Measurements from ENCODE around the gene RIOX2. TPM values are rescaled to one million over a fixed set of nuclear protein-coding genes. Genes with fewer than 3 reads are reported as not detected.
A peak's percentile ranks its signal among the peaks of the same experiment; 100 is the strongest.

RIOX2 gene
- total and polyA plus RNA-seq, 2 of the 8 experiments (the other 6 are each of a cell fraction or from before 2014, with no cell fraction given), result 3.8 to 16.4 TPM

DNA sequence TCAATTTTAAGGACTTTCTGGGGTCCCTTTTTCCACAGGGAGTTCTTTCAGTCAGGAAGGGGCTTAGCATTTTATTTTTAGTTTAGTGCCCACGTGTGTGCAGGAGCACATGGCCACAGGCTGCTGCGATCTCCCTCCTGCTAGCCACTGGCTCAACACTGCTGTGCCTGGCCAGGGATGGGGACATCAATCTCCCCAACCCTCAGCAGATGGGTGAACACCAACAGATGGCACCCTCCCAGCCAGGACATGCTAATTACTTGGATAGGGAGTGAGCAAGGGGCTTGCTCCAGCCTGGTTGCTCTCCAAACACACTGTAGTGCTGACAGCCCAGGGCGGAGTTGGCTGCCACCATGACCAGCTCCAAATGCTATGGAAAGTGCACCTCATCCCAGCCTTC lies 7.4 kb upstream of the RIOX2 start:
- DNase-seq (ENCODE audit: low read depth in 1 of 2, low spot score in 2 of 2) (no peak), FAIRE-seq (no peak)
- no peak overlapping the region for H2BK12ac ChIP-seq (ENCODE audit: low read depth, low read length)
- H2BK120ac ChIP-seq (replicated peaks; ENCODE audit: low read depth, low read length), result no peak overlapping the region
- H3K23ac ChIP-seq (ENCODE audit: insufficient read length), result no peak overlapping the region
- H2BK5ac ChIP-seq (ENCODE audit: low read depth, low read length), result no peak overlapping the region
- no peak overlapping the region for H3K27ac ChIP-seq (ENCODE audit: low read depth, low read length)
- H2AK5ac ChIP-seq (ENCODE audit: low read depth, low read length), result no peak overlapping the region
- no peak overlapping the region for H3K14ac ChIP-seq (ENCODE audit: insufficient read length)
- H2BK15ac ChIP-seq (ENCODE audit: low read length), result no peak overlapping the region
- H4K20me1 ChIP-seq (replicated peaks in 1 of 2; ENCODE audit: control insufficient read depth in 1 of 2, insufficient read depth in 2 of 2, low read length in 2 of 2), result no peaks in the 10 kb centered on the region
- H3K56ac ChIP-seq (replicated peaks; ENCODE audit: insufficient read length, low read depth, low read length), result no peak overlapping the region
- no peaks in the 10 kb centered on the region; the same call in 1 of the 2 replicates for H3K23me2 ChIP-seq (ENCODE audit: low read depth, low read length)
- no peak overlapping the region for H3K4me2 ChIP-seq (ENCODE audit: insufficient read depth in 1 of 2, low read depth in 2 of 2, low read length in 2 of 2)
- 94% methylated on average over 3 of the region's 3 CpGs; no CpG with 5 or more reads in 1 of the 2 experiments for WGBS, 2 experiments (ENCODE audit: extremely low coverage in 1 of 2, insufficient coverage in 1 of 2, insufficient read length in 1 of 2, insufficient replicate concordance in 2 of 2, low coverage in 1 of 2, low lambda C conversion rate in 2 of 2, missing lambda C conversion rate in 1 of 2)
- H4K5ac ChIP-seq (ENCODE audit: insufficient read length, low read depth, low read length), result no peak overlapping the region
- H2BK20ac ChIP-seq (ENCODE audit: low read length), result no peak overlapping the region
- no peak overlapping the region for H4K8ac ChIP-seq (ENCODE audit: extremely low read depth, insufficient read depth, low read length)
- no peak overlapping the region for H3K9ac ChIP-seq (replicated peaks in 1 of 4; ENCODE audit: extremely low read depth in 1 of 4, low read depth in 3 of 4, low read length in 3 of 4)
- no peak for TF ChIP-seq NRF1 (IDR thresholded peaks at IDR 0.05; ENCODE audit: low read depth, low read length)
- TF ChIP-seq, protein P1, sequence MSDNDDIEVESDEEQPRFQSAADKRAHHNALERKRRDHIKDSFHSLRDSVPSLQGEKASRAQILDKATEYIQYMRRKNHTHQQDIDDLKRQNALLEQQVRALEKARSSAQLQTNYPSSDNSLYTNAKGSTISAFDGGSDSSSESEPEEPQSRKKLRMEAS (IDR thresholded peaks at IDR 0.05), result peak; percentile 56
- TF ChIP-seq, protein P2, sequence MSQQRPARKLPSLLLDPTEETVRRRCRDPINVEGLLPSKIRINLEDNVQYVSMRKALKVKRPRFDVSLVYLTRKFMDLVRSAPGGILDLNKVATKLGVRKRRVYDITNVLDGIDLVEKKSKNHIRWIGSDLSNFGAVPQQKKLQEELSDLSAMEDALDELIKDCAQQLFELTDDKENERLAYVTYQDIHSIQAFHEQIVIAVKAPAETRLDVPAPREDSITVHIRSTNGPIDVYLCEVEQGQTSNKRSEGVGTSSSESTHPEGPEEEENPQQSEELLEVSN (IDR thresholded peaks at IDR 0.05), result peak; percentile 80
- TF ChIP-seq, protein P3, sequence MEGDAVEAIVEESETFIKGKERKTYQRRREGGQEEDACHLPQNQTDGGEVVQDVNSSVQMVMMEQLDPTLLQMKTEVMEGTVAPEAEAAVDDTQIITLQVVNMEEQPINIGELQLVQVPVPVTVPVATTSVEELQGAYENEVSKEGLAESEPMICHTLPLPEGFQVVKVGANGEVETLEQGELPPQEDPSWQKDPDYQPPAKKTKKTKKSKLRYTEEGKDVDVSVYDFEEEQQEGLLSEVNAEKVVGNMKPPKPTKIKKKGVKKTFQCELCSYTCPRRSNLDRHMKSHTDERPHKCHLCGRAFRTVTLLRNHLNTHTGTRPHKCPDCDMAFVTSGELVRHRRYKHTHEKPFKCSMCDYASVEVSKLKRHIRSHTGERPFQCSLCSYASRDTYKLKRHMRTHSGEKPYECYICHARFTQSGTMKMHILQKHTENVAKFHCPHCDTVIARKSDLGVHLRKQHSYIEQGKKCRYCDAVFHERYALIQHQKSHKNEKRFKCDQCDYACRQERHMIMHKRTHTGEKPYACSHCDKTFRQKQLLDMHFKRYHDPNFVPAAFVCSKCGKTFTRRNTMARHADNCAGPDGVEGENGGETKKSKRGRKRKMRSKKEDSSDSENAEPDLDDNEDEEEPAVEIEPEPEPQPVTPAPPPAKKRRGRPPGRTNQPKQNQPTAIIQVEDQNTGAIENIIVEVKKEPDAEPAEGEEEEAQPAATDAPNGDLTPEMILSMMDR (IDR thresholded peaks at IDR 0.05; ENCODE audit: control extremely low read depth in 1 of 3, insufficient read depth in 1 of 3, low read depth in 1 of 3, low read length in 3 of 3), result peak; percentile 24 to 28 (median 27); a peak in 3 of 4 replicates
- TF ChIP-seq RAD21 (IDR thresholded peaks at IDR 0.05 in 1 of 2, conservative IDR thresholded peaks at IDR 0.05 in 1 of 2; ENCODE audit: low read depth in 2 of 2, low read length in 2 of 2), result peak in 1 of 2 experiments; percentile 9; a peak in 1 of 4 replicates
- ChIA-PET POLR2A (ENCODE audit: partially characterized antibody) (no interaction called here), CTCF (ENCODE audit: partially characterized antibody) (interaction anchor here (1.1 to 1.5 kb wide), 4 partner anchors 11 to 185 kb away, joined by 3 to 5 read pairs (median 4); no protein-coding TSS in a partner anchor)
- no peaks in the 10 kb centered on the region for H3K27me3 ChIP-seq (replicated peaks in 1 of 4; ENCODE audit: control insufficient read depth in 3 of 4, extremely low read depth in 1 of 4, insufficient read depth in 3 of 4, low read length in 3 of 4)
- no peak overlapping the region for H4K91ac ChIP-seq (replicated peaks; ENCODE audit: insufficient read length, low read length)
- no peaks in the 10 kb centered on the region for H3K9me3 ChIP-seq (ENCODE audit: insufficient read depth in 2 of 2, low read depth in 1 of 2, low read length in 1 of 2)
- no peaks in the 10 kb centered on the region for H3K79me1 ChIP-seq (ENCODE audit: low read depth, low read length)
- 0 out of 2 replicates have a peak overlapping the region, but pooled peaks have one; percentile 42 for H2AFZ ChIP-seq (ENCODE audit: low read length)
- H3K79me2 ChIP-seq (ENCODE audit: control insufficient read depth in 1 of 2, insufficient read depth in 2 of 2, low read length in 2 of 2), result no peaks in the 10 kb centered on the region
- no peak overlapping the region for H3K4me3 ChIP-seq (ENCODE audit: extremely low read depth in 1 of 4, insufficient read depth in 2 of 4, low read depth in 3 of 4, low read length in 4 of 4)
- no peak overlapping the region for H3K18ac ChIP-seq (ENCODE audit: extremely low read depth, low read length)
- no peaks in the 10 kb centered on the region for H3K36me3 ChIP-seq (ENCODE audit: control insufficient read depth in 2 of 4, insufficient read depth in 4 of 4, low read length in 3 of 4)
- H3K4me1 ChIP-seq (replicated peaks in 1 of 4; ENCODE audit: control insufficient read depth in 3 of 4, insufficient read depth in 4 of 4, low read length in 3 of 4), result peaks cover 0 to 5% (median 0%) of the 10 kb centered on the region in 4 experiments; a peak in 2 of 7 replicates
- H3K4ac ChIP-seq (replicated peaks; ENCODE audit: insufficient read length, low read depth, low read length), result no peak overlapping the region
